Neural progenitor cell (in vitro differentiated cells): Measurements from ENCODE around the gene ARHGEF38.

Source experiments
- EZH2 ChIP-seq: fragments of 200-600 bp; sonication (generic); IDR thresholded peaks from 2 replicates; pipeline ENCODE4 v1.6.1; 2017; ENCODE audit warnings: antibody characterized with exemption, mild to moderate bottlenecking, moderate library complexity
- TF ChIP-seq, protein P1 (sequence below): fragments of 200-600 bp; sonication (generic); IDR thresholded peaks from 2 replicates; pipeline ENCODE4 v1.5.1; 2017; ENCODE audit warnings: antibody characterized with exemption, mild to moderate bottlenecking

DNA sequence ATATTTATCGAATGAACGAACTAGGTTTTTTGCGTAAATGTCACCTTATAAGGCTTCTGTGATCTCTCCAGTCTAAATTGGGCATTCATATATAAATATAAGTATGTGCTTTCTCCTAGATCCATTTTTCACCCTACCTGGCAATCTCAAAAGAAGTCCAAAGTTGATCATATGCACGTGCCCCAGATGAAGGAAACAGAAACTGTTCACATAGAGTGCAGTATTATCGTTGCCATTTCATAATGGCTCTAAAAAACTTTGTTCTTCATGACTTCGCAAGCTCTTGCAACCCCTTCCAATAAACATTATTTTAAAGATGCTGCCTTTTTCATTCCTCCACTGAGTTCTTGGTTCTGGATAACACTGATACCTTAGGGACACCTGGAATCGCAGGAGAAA is 155.4 kb downstream of the ARHGEF38 start:
- TF ChIP-seq, protein P1, sequence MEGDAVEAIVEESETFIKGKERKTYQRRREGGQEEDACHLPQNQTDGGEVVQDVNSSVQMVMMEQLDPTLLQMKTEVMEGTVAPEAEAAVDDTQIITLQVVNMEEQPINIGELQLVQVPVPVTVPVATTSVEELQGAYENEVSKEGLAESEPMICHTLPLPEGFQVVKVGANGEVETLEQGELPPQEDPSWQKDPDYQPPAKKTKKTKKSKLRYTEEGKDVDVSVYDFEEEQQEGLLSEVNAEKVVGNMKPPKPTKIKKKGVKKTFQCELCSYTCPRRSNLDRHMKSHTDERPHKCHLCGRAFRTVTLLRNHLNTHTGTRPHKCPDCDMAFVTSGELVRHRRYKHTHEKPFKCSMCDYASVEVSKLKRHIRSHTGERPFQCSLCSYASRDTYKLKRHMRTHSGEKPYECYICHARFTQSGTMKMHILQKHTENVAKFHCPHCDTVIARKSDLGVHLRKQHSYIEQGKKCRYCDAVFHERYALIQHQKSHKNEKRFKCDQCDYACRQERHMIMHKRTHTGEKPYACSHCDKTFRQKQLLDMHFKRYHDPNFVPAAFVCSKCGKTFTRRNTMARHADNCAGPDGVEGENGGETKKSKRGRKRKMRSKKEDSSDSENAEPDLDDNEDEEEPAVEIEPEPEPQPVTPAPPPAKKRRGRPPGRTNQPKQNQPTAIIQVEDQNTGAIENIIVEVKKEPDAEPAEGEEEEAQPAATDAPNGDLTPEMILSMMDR = no peak
- TF ChIP-seq EZH2 = no peak
